ENCODE data around the gene GSTK1.

- no peak for TF ChIP-seq EZH2 (IDR thresholded peaks at IDR 0.05)
- TF ChIP-seq POLR2AphosphoS5 (IDR thresholded peaks at IDR 0.05; ENCODE audit: borderline replicate concordance, low read depth, low read length), result no peak
Observed at GRCh38 chr7:143240291-143241168, 22.7 kb upstream of the GSTK1 start.

Measured in SK-N-MC (cell line).